Measurements from ENCODE around the gene KLF3. TPM values are rescaled to one million over a fixed set of nuclear protein-coding genes. Genes with fewer than 3 reads are reported as not detected.

Gene KLF3
- total and polyA plus RNA-seq, 2 of the 8 experiments (the other 6 are each of a cell fraction or from before 2014, with no cell fraction given) = 8.0 to 14.9 TPM

DNA sequence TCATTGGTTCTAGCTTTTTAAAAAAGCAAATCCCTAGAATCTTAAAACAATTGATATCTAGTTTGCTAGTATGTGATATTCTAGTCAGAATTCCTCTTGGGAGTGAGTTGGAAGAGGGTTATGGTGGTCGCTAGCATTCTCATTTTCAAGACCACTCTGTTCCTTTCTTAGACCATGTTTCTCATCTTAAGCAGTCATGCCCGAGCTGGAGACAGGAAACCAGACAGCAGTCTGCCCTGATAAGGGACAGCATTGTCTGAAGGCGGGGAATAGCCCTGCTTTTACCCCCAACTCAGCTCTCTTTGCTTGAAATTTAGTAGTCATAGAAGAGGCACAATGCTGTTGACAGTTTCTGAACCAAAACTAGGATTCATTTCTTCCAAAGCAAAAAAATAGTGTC, 5.2 kb downstream of the KLF3 start:
- Histone ChIP-seq H3K9ac (replicated peaks in 1 of 4; ENCODE audit: extremely low read depth in 1 of 4, low read depth in 3 of 4, low read length in 3 of 4) (no peak overlapping the region), H3K79me2 (ENCODE audit: control insufficient read depth in 1 of 2, insufficient read depth in 2 of 2, low read length in 2 of 2) (peaks cover 3 to 84% of the 10 kb centered on the region in 2 experiments; a peak in 2 of 4 replicates), H4K91ac (replicated peaks; ENCODE audit: insufficient read length, low read length) (peak overlapping the region; percentile 63)

More for the DNA sequence above, 5.2 kb downstream of the KLF3 start:
- no peak overlapping the region for H4K8ac ChIP-seq (ENCODE audit: extremely low read depth, insufficient read depth, low read length)
- no peak overlapping the region for H2AFZ ChIP-seq (ENCODE audit: low read length)
- H3K56ac ChIP-seq (replicated peaks; ENCODE audit: insufficient read length, low read depth, low read length) = no peak overlapping the region
- no peaks in the 10 kb centered on the region for H3K36me3 ChIP-seq (ENCODE audit: control insufficient read depth in 2 of 4, insufficient read depth in 4 of 4, low read length in 3 of 4)
- no peak overlapping the region for H3K27ac ChIP-seq (ENCODE audit: low read depth, low read length)
- H3K4me1 ChIP-seq (replicated peaks in 1 of 4; ENCODE audit: control insufficient read depth in 3 of 4, insufficient read depth in 4 of 4, low read length in 3 of 4) = peaks cover 22 to 53% (median 28%) of the 10 kb centered on the region in 4 experiments
- no peak overlapping the region for H3K4ac ChIP-seq (replicated peaks; ENCODE audit: insufficient read length, low read depth, low read length)
- no peak overlapping the region for H2AK5ac ChIP-seq (ENCODE audit: low read depth, low read length)
- no peak overlapping the region for H3K4me3 ChIP-seq (ENCODE audit: extremely low read depth in 1 of 4, insufficient read depth in 2 of 4, low read depth in 3 of 4, low read length in 4 of 4)
- H2BK120ac ChIP-seq (replicated peaks; ENCODE audit: low read depth, low read length) = no peak overlapping the region
- no peak overlapping the region for H4K5ac ChIP-seq (ENCODE audit: insufficient read length, low read depth, low read length)
- no peak overlapping the region for H3K23ac ChIP-seq (ENCODE audit: insufficient read length)
- CTCF ChIA-PET (ENCODE audit: partially characterized antibody) = interaction anchor here (0.5 to 1.3 kb wide), 7 partner anchors 24 to 1940 kb away, joined by 3 to 5 read pairs (median 3); no protein-coding TSS in a partner anchor
- H3K9me3 ChIP-seq (ENCODE audit: insufficient read depth in 2 of 2, low read depth in 1 of 2, low read length in 1 of 2) = no peaks in the 10 kb centered on the region
- H3K23me2 ChIP-seq (ENCODE audit: low read depth, low read length) = no peaks in the 10 kb centered on the region; the same call in 1 of the 2 replicates
- no peak overlapping the region for H3K4me2 ChIP-seq (ENCODE audit: insufficient read depth in 1 of 2, low read depth in 2 of 2, low read length in 2 of 2)
- DNase-seq (ENCODE audit: low read depth in 1 of 2, low spot score in 2 of 2) = no peak
- H2BK5ac ChIP-seq (ENCODE audit: low read depth, low read length) = no peak overlapping the region; the same call in 1 of the 2 replicates
- no peak overlapping the region for H2BK20ac ChIP-seq (ENCODE audit: low read length)
- H3K18ac ChIP-seq (ENCODE audit: extremely low read depth, low read length) = no peak overlapping the region
- H3K14ac ChIP-seq (ENCODE audit: insufficient read length) = no peak overlapping the region
- H4K20me1 ChIP-seq (replicated peaks in 1 of 2; ENCODE audit: control insufficient read depth in 1 of 2, insufficient read depth in 2 of 2, low read length in 2 of 2) = peaks cover 1 to 9% of the 10 kb centered on the region in 2 experiments
- no peak for FAIRE-seq
- H2BK15ac ChIP-seq (ENCODE audit: low read length) = no peak overlapping the region
- WGBS, 2 experiments (ENCODE audit: extremely low coverage in 1 of 2, insufficient coverage in 1 of 2, insufficient read length in 1 of 2, insufficient replicate concordance in 2 of 2, low coverage in 1 of 2, low lambda C conversion rate in 2 of 2, missing lambda C conversion rate in 1 of 2) = 89% methylated on average over 3 of the region's 3 CpGs; no CpG with 5 or more reads in 1 of the 2 experiments
- peaks cover 0 to 4% (median 0%) of the 10 kb centered on the region in 4 experiments; a peak in 2 of 7 replicates for H3K27me3 ChIP-seq (replicated peaks in 1 of 4; ENCODE audit: control insufficient read depth in 3 of 4, extremely low read depth in 1 of 4, insufficient read depth in 3 of 4, low read length in 3 of 4)
- peak overlapping the region; percentile 78 for H2BK12ac ChIP-seq (ENCODE audit: low read depth, low read length)
- POLR2A ChIA-PET (ENCODE audit: partially characterized antibody) = no interaction called here
- no peak for TF ChIP-seq TBP (IDR thresholded peaks at IDR 0.05; ENCODE audit: low read depth, low read length)
- peaks cover 13% of the 10 kb centered on the region for H3K79me1 ChIP-seq (ENCODE audit: low read depth, low read length)
